Measurements from ENCODE around the gene TXLNB. TPM values are rescaled to one million over a fixed set of nuclear protein-coding genes. Genes with fewer than 3 reads are reported as not detected.

Gene TXLNB
- total and polyA plus RNA-seq, 4 donors: 0.15 to 0.23 (median 0.17) TPM; not detected in 1

- no peak for TF ChIP-seq FOXA2 (IDR thresholded peaks at IDR 0.05)
- no peak for TF ChIP-seq REST (IDR thresholded peaks at IDR 0.05)
- TF ChIP-seq HNF4G (IDR thresholded peaks at IDR 0.05): no peak
- TF ChIP-seq NR2F2 (IDR thresholded peaks at IDR 0.05): no peak
- TF ChIP-seq CTCF (IDR thresholded peaks at IDR 0.05; ENCODE audit: low read depth, low read length, missing input control): no peak
- no peak for TF ChIP-seq ZBTB33 (IDR thresholded peaks at IDR 0.05)
- TF ChIP-seq EGR1 (IDR thresholded peaks at IDR 0.05; ENCODE audit: low read depth in 2 of 2): no peak
- TF ChIP-seq FOXA1 (IDR thresholded peaks at IDR 0.05): no peak
- no peak for TF ChIP-seq YY1 (IDR thresholded peaks at IDR 0.05)
- no peak for TF ChIP-seq TAF1 (conservative IDR thresholded peaks at IDR 0.05)
- TF ChIP-seq MAX (IDR thresholded peaks at IDR 0.05): no peak
- TF ChIP-seq HNF4A (conservative IDR thresholded peaks at IDR 0.05): no peak
- no peak for TF ChIP-seq JUND (IDR thresholded peaks at IDR 0.05)
- TF ChIP-seq GABPA (IDR thresholded peaks at IDR 0.05 in 1 of 2, conservative IDR thresholded peaks at IDR 0.05 in 1 of 2): no peak
- no peak for TF ChIP-seq RXRA (IDR thresholded peaks at IDR 0.05)
- TF ChIP-seq SP1 (IDR thresholded peaks at IDR 0.05): no peak
- H3K9me3 ChIP-seq (ENCODE audit: control insufficient read depth in 4 of 4, low read length in 3 of 4): no peaks in the 10 kb centered on the region
- no peaks in the 10 kb centered on the region for H3K4me1 ChIP-seq (ENCODE audit: control insufficient read depth in 4 of 4, insufficient read depth in 4 of 4, low read length in 3 of 4)
- no peak overlapping the region for H3K9ac ChIP-seq (ENCODE audit: low read depth in 1 of 2, low read length in 2 of 2)
- DNase-seq (ENCODE audit: low spot score): no peak
- no peaks in the 10 kb centered on the region for H3K27me3 ChIP-seq (ENCODE audit: control insufficient read depth in 4 of 4, insufficient read depth in 4 of 4, low read length in 3 of 4)
- no peak overlapping the region for H3K27ac ChIP-seq (ENCODE audit: low read depth in 1 of 2, low read length in 2 of 2)
- no peak overlapping the region for H3K4me3 ChIP-seq (ENCODE audit: low read depth in 1 of 3, low read length in 3 of 3)
- 91% methylated on average over 3 of the region's 3 CpGs for WGBS
- H3K36me3 ChIP-seq (ENCODE audit: control insufficient read depth in 4 of 4, insufficient read depth in 3 of 4, low read depth in 1 of 4, low read length in 3 of 4): no peaks in the 10 kb centered on the region
Observed at GRCh38 chr6:139282684-139283083, 9.1 kb downstream of the TXLNB start.

GRCh38 chr6:139278190-139278589 lies 13.6 kb downstream of the TXLNB start:
- DNase-seq (ENCODE audit: low spot score): no peak
- TF ChIP-seq FOXA2 (IDR thresholded peaks at IDR 0.05) (no peak), REST (IDR thresholded peaks at IDR 0.05) (no peak), HNF4A (conservative IDR thresholded peaks at IDR 0.05) (no peak), HNF4G (IDR thresholded peaks at IDR 0.05) (no peak), JUND (IDR thresholded peaks at IDR 0.05) (no peak), CTCF (IDR thresholded peaks at IDR 0.05; ENCODE audit: low read depth, low read length, missing input control) (no peak), ATF3 (IDR thresholded peaks at IDR 0.05) (no peak)
- Histone ChIP-seq H3K27me3 (ENCODE audit: control insufficient read depth in 4 of 4, insufficient read depth in 4 of 4, low read length in 3 of 4) (no peaks in the 10 kb centered on the region), H3K4me1 (ENCODE audit: control insufficient read depth in 4 of 4, insufficient read depth in 4 of 4, low read length in 3 of 4) (no peaks in the 10 kb centered on the region), H3K27ac (ENCODE audit: low read depth in 1 of 2, low read length in 2 of 2) (no peak overlapping the region), H3K36me3 (ENCODE audit: control insufficient read depth in 4 of 4, insufficient read depth in 3 of 4, low read depth in 1 of 4, low read length in 3 of 4) (no peaks in the 10 kb centered on the region), H3K9ac (ENCODE audit: low read depth in 1 of 2, low read length in 2 of 2) (no peak overlapping the region), H3K4me3 (ENCODE audit: low read depth in 1 of 3, low read length in 3 of 3) (no peak overlapping the region), H3K9me3 (ENCODE audit: control insufficient read depth in 4 of 4, low read length in 3 of 4) (no peaks in the 10 kb centered on the region)
- 99% methylated on average over 2 of the region's 2 CpGs for WGBS

Measured in liver (tissue), 9 donors.